T1000 (cell line): Measurements from ENCODE around the gene ERBB4.
"Not testable (repeated sequence)": the region's sequence is repeated elsewhere in the genome, so short reads cannot be mapped to it uniquely, and the experiment has no call there.

Experiments used
- DNase-seq: peaks from one replicate; lab custom pipeline; 2025; ENCODE audit warnings: mixed read lengths; lab: John Stamatoyannopoulos, UW

Gene ERBB4

DNA sequence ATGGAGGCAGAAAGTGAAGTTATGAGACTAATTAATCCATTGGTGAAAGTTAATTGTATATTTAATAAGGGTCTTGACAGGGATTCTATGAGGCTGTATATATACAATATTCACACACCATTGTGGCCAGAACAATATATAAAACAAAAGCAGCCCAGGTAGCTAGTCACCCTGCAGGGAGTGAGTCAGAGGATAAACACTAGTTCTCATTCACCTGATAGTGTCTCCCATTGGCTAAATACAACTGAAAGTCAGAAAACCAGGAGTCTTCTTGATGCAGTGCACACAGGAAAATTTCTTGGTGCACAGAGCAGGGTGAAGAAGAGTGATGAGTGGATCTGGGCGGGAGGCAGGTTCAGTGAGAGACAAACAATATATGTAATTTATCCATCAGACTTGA, 465.2 kb downstream of the ERBB4 start:
- no peak for DNase-seq

DNA sequence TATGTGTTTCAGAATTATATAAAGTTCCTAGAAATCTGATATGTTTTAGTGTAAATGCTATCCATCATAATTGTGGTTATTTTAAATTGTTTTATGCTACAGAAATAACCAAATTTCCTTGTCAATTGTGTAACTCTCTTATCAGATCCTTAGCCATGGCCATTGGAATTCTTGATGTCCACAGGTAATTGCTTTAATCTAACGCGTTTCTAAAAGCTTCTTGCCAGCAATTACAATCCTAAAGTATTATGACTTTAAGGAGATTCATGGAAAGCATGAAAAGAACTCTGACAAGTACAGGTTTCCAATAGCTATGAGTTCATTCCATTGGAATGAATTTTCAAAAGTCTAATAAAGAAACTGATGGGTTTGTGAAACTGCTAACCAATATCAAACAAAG, 472.1 kb downstream of the ERBB4 start:
- DNase-seq: no peak

DNA sequence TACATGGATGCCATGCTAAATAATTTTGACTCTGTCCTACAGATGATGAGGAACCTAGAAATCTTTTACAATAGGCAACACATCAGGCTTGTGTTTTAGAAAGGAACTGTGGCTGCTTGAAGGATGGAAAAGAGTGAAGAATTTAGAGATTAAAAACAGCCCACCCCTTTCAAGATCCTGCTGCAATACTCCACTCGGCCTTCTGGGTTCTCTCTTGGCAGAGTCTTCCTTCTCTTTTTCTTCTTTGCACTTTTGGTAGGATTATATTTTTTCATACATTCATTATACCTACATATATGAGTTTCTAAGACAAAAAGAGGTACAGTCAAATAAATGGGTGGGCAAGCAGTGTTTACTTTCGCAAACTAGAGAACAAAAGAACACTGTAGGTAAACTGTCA, 474.3 kb downstream of the ERBB4 start:
- no peak for DNase-seq

DNA sequence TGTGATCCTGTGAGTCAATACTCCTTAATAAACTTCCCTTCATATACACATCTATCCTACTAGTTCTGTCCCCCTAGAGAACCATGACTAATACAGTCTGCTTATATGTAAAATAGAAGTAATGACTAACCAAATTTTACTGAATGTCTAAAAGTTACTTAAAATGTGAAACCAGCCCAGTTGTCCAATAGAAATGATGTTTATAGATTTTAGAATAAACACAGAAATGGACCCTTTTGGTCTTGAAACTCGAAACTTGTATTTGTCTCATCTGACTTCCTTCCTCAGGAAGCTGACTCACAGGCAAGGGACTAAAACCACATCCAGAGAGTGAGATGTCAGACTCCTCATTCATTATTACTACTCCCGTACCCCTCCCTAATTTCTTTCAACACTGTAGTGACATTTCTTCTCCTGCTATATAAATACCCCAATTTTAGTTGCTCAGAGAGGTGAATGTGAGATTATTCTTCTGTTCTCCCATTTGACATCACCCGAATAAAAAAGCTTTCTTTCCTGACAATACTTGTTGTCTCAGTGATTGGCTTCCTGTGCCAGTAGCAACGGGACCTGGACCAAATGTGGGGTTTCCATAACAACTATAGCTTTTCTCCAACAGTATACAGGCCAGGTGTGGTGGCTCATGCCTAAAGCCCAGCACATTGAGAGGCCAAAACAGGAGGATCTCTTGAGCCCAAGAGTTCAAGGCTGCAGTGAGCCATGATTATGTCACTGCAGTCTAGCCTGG, 486.0 kb downstream of the ERBB4 start:
- no peak for DNase-seq

DNA sequence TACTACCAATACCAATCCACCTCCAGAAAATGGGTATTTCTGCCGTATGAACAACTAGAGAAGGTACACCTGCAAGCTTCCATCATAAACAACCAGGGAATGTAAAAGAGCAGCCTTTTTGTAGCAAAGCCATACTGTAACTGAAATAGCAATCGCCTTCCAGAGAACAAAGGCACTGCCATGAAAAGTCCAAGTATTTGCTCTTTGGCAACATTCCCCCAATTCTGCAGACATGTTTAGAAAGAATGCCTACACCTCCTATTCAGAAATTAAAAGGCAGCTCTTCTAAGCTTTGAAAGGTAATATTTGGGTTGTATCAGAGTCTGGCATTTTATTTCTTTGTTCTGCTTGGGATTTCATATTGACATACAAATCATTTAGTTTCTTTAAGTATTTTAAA, 487.7 kb downstream of the ERBB4 start:
- no peak for DNase-seq

DNA sequence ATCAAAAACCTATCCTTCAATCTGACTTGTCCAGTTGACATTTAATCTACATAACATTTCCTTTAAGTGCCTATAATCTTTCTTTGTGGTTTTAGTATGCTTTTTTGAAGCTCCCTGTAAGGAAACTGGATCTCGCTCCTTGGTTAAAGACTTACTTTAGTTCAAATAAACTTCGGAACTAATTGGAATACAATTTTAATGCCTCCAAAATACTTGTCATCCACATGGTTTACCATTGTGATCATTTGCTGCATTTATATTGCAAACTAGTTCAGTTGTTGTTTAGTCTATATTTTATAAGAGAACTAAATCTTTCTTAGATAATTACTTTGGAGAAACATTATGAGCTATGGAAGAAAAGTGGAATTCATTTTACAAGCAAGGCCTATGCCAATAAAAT, 496.0 kb downstream of the ERBB4 start:
- DNase-seq: no peak

DNA sequence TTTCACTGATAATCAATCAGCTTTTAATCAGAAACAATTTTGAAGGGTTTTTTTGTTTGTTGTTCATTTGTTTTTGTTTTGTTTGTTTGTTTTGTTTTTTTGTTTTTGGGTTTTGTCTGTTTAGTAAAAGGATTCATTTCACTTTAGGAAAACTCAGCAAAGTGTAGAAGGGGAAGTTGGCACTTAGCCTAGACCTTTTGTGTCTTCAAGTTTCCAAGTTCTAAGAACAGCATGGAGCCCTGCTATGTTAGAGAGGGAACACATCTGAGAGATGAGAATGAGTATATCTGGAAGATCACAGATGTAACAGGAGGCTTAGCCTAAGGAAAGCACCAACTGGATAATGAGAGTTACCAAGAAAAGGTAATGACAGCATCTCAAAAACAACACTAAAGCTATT, 501.5 kb downstream of the ERBB4 start:
- DNase-seq: no peak

DNA sequence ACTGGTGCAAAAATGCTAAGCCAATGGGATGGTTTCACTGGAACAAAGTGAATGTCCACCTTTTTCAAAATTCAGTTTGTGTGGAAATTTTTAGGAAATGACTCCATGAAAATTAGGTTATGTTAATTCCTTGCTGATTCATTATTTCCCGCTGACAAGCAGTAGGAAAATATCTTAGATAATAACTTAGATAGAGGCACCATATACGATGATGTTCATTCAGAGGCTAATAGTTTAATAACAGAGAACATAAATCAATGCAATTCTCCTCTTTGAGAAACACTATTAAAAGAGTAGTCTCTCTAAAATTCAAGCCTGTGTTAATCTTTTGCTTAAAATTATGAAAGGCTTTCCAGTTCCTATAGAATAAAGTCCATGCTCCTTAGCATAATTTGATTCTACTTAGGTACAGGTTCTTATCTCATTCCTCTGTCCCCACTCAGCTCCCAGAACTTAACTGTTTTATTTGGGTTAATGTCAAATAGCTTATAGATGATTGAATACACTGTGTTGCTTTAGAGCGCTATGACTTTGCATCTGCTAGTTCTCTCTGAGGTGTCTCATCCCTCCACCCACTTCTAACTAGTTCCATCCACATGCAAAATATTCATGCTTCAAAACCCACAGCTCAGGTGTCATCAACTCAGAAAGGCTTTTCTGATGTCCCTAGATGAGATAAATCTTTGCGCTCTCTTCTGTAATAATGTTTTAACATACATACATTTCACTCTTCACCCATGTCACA, 503.6 kb downstream of the ERBB4 start:
- no peak for DNase-seq

DNA sequence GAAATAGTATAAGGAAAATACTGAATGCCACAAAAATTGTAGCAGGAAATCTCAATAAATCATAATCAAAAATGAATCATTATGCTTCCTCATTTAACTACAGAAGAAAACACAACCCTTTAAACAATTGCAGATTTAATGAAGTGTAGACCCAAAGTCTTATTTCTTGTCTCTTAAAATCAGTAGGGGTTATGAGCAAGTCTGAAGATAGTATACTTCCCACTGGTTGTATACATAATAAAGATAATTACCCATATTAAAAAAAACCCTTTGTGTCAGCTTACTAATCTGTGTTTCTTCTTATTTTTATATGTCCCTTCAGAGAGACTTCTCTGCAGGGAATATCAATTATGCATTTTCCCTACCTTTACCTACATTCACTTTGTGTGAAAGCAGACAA, 504.7 kb downstream of the ERBB4 start:
- no peak for DNase-seq

DNA sequence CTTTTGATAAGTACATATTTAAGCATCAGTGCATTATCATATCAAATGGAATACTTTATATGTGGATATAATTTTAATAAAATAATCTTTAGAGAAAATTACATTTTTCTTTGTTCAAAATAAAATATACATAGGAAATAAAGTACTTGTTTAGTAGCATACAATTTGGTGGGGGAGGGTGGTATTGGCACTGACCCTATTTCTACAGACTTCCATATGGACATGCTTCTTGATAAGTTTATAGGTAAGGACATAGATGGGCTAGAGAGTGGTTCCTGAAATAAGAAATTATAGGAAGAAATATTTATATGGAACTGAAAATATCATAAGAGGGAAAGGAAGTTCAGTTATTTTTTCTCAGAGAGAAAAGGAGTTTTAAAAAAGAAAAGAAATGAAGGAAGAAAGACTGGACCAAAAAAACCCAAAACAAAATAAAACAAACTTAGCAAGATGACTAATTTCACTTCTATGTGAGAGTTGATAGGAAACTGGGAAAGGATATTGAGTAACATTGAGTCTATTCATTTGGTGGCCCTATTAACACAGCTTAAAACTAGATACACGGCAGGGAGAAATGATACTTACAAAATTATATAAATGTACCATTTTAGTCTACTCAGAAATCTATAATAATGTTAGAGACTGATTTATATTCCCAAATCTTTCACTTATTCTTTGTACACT, 505.9 kb downstream of the ERBB4 start:
- no peak for DNase-seq

DNA sequence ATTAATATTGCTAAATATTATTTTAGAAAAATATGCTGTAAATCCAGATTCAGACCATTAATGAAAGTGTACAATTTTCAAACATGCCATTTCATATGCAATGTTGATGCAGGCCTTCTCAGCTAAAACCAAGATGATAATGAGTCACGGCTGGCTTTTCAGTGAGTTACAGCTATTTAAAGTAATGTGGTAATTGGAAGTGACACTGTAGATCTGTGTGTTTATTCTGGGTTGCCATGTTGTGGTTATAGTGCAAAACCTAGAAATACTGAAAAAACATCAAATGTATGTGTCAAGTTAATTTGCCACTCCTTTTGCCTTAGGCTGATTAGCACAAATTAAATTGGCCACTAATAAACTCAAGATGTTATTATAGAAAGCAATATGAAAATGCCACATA, 506.6 kb downstream of the ERBB4 start:
- no peak for DNase-seq

DNA sequence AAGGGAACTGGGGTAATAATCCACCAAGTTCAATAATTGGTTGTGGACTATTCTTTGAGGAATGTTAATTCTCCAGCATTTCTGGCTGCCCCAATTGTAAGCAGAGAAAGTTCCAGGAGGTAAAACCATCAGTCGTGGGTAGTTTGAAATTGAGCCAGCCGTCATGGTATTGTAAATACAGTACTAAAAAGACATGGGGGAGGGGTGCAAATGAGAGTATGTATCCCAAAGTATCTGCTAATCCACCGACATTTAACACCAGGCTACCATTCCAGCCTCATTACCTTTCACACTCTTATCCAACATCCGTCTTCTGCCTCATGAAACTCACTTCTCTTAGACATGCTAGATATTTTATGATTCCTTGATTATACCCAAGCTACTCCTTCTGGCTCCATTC, 507.9 kb downstream of the ERBB4 start:
- DNase-seq: no peak

DNA sequence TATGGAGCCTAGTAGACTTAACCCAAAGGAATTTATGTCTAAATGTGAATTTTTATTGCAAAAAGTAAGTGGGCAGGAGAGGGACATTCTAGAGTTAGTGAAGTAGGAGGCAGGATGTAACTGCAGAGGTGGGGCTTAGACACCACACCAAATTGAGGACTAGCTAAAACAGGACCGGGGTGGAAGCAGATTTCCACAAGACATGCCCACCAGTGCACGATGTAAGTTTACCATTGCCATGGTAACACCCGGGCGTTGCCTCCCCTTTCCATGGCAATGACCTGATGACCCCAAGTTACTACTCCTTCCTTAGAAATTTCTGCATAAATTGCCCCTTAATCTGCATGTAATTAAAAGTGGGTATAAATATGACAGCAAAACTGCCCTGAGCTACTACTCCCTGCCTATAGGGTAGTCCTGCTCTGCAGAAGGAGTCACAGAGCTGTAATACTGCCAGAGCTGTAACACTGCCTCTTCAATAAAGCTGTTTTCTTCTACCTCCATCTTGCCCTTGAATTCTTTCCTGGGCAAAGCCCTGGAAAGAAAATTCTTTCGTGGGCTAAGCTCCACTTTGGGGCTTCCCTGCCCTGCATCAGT, 509.7 kb downstream of the ERBB4 start:
- DNase-seq: no peak

DNA sequence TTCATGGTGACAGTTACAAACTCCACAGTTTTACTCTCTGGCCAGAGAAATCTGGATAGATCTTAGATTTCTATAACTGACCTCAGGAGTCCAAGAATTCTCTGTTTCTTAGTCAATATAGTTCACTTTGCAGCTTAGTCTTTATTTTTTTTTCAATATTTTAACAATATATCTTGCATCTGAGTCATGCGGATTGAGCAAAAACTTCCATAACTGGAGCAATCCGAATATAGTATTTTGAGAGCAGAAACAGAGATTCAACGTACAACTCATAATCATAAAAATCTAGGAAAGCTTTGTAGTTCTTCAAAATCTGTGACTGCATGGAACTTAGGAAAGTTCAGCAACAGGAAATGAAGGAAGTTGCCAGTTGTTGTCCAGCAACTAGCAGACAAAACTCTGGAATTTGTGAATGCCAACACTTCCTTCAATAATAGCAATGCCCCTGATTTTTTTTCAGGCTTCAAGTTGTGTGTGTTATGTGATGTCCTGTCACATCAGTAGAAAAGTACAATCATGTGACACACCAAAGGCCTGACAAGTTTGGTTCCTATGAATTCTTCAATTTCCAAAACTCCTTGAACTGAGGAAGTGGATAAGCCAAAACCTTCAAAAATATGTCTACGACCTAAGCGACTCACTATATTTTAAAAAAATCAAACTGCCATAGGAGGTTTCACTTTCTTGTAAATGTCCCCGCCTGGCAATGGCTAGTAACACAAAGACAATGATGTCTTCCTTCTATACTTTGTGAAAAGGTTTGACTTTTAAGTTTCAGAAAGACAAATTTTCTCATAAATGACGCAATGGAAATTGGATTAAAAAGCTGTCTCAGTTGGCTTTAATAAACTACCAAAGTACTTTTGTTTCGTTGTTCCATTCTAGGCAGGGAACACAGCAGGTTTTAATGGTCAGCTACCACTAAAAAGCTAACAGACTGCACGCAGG, 510.6 kb downstream of the ERBB4 start:
- no peak for DNase-seq

DNA sequence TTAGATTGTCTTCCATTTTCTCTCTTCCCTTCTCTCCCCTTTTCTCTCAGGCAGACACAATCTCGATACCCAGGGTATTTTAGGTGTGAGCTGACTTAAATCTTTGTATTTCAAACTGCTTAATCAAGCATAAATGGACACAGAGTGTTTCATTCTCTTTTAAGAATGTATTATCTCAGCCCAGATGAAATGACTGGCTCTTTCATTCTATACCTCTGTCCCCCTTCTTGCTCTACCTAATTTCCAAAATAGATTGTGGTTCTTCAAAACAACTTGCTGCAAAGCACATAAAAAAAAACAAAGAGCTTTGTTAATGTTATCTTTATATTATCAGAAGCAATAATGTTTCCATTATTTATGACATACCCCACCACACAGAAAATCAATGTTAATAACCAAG, 514.6 kb downstream of the ERBB4 start:
- DNase-seq: no peak

DNA sequence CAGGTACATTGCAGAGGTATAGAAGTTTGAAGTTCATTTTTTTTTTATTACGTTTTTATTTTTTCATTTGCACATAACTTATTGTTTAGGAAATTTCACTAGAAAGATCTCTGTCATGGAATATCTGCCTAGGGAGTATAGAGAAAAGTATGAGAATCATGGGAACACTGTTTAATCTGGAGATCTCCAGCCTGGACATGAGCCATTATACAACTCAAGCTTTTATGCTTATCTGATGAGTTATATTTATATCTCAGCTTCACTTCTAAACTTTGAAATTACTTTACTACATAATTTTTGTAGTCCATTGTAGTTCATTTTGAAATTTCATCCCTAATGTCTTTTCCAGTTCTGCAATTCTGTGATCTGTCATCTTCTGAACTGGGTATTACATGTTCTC, 515.6 kb downstream of the ERBB4 start:
- DNase-seq: no peak

DNA sequence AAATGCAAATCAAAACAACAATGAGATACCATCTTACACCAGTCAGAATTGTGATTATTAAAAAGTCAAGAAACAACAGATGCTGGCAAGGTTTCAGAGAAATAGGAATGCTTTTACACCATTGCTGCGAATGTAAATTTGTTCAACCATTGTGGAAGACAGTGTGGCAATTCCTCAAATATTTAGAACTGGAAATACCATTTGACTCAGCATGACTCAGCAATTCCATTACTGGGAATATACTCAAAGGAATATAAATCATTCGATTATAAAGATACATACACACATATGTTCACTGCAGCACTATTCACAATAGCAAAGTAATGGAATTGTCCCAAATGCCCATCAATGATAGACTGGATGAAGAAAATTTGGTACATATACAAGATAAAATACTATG, 516.7 kb downstream of the ERBB4 start:
- DNase-seq: peak; percentile 5

DNA sequence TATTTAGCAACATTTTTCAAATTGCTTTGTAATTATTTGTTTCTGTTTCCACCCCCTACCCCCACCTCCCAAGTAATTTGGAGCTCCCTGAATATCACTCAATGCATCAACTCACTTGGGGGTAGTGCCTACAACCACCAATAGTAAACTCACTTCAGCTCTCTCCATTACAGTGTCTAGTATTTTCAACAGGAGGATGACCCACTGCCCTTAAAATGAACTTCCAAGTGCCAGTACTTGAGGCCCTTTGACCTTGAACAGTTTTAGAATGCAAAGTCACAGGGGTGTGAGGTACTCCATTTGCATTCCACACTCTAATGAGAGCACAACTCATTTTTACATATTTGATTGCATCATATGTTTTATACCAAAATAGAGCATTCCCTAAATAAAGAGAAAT, 523.0 kb downstream of the ERBB4 start:
- no peak for DNase-seq

DNA sequence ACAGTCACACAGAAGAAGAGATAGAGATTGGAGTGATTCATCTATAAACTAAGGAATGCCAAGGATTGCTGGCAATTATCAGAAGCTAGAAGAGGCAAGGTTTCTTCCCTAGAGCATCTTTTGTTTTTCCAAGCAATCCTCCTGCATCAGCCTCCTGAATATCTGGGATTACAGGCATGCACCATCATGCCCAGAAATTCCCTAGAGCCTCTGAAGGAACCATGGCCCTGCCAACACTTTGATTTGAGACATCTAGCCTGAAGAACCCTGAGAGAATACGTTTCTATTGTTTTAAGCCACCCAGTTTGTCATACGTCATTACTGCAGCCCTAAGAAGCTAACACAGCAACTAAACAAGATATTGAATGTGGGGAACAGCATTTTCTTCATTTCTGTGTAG, 525.0 kb downstream of the ERBB4 start:
- DNase-seq: peak; percentile 2

DNA sequence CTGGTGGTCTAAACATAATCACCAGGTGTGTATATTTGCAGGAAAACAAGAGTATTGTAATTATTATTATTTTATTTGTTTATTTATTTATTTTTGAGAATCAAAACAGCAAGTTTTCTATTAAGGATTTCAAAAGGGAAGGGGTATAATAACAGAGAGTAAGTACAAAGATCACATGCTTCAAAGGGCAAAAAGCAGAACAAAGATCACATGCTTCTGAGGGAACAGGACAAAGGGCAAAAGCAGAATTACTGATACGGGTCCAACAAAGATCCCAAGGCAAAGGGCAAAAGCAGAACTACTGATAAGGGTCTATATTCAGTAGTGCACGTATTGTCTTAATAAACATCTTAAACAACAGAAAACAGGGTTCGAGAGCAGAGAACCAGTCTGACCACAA, 528.3 kb downstream of the ERBB4 start:
- not testable (repeated sequence) for DNase-seq

DNA sequence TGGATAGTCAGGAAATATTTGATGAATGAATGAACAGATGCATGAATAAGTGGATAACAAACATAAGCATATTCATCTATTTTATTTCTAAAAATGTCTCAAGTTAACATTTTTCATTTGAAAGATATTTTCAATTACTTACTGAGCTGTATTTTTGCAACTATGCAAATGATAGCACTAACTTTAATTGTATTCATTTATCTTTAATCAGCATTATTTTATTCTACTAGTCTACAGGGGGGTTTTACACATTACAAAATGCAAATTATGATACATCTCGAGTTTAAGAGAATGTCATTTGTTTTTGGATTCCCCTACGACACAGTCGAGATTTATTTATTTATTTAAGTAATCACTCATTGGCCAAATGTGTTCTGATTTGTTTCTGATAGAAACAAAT, 530.6 kb downstream of the ERBB4 start:
- no peak for DNase-seq
